PC-9 (cell line): ENCODE data around the gene SBF1. TPM values are rescaled to one million over a fixed set of nuclear protein-coding genes. Genes with fewer than 3 reads are reported as not detected.
A peak's percentile ranks its signal among the peaks of the same experiment; 100 is the strongest.

ENCODE experiments used
- BruUV-seq: library from RNA; stranded (reverse); fragments of 400-500 nt; replicated peaks from 2 replicates; lab custom pipeline; 2021; lab: Mats Ljungman, UMichigan
- CTCF ChIA-PET: fragments of 300-600 bp; sonication (Branson Sonifier 250); formaldehyde crosslinking; loops from one replicate; lab custom pipeline; 2022; ENCODE audit warnings: antibody characterized with exemption; lab: Charles Lee
- POLR2A ChIA-PET: fragments of 300-600 bp; sonication (Branson Sonifier 250); formaldehyde crosslinking; loops from one replicate; lab custom pipeline; 2022; ENCODE audit warnings: antibody characterized with exemption; ENCODE audit not compliant: unreplicated experiment; lab: Charles Lee
- DNase-seq, 2 experiments: peaks; one replicate each; pipeline versions ENCODE4 v3.0.0 to v3.0.0-alpha.2; 2015 to 2022; ENCODE audit warnings: mixed read lengths in 1 of 2
- H2AFZ ChIP-seq: fragments of 200-600 bp; sonication (generic); 2 replicates; pipeline ENCODE4 v1.8.1; 2017; ENCODE audit warnings: antibody characterized with exemption
- H3F3A ChIP-seq: fragments of 200-600 bp; sonication (generic); 2 replicates; pipeline ENCODE4 v1.8.1; 2017; ENCODE audit warnings: antibody characterized with exemption, mild to moderate bottlenecking, low read depth; ENCODE audit not compliant: insufficient read depth
- H3K27ac ChIP-seq: fragments of 200-600 bp; sonication (generic); 2 replicates; pipeline ENCODE4 v1.6.1; 2016; ENCODE audit warnings: mixed run types
- H3K27me3 ChIP-seq: fragments of 200-600 bp; sonication (generic); 2 replicates; pipeline ENCODE4 v1.6.1; 2016; ENCODE audit warnings: low read depth, mixed run types; ENCODE audit not compliant: insufficient read depth
- H3K36me3 ChIP-seq: fragments of 200-600 bp; sonication (generic); 2 replicates; pipeline ENCODE4 v1.6.1; 2016; ENCODE audit warnings: low read depth, mixed run types
- H3K4me1 ChIP-seq: fragments of 200-600 bp; sonication (generic); replicated peaks from 2 replicates; pipeline ENCODE4 v1.6.1; 2016; ENCODE audit warnings: mixed run types; ENCODE audit not compliant: insufficient read depth
- H3K4me2 ChIP-seq: fragments of 200-600 bp; sonication (generic); 2 replicates; pipeline ENCODE4 v1.6.1; 2017; ENCODE audit warnings: mixed run types
- H3K4me3 ChIP-seq: fragments of 200-600 bp; sonication (generic); 2 replicates; pipeline ENCODE4 v1.6.1; 2016; ENCODE audit warnings: mixed run types
- H3K79me2 ChIP-seq: fragments of 200-600 bp; sonication (generic); 2 replicates; pipeline ENCODE4 v1.6.1; 2017; ENCODE audit warnings: low read depth, mixed run types
- H3K9me2 ChIP-seq: fragments of 200-600 bp; sonication (generic); 2 replicates; pipeline ENCODE4 v1.8.1; 2017; ENCODE audit warnings: mild to moderate bottlenecking; ENCODE audit not compliant: insufficient read depth
- H3K9me3 ChIP-seq: fragments of 200-600 bp; sonication (generic); 2 replicates; pipeline ENCODE4 v1.8.1; 2016; ENCODE audit warnings: low read depth; ENCODE audit not compliant: insufficient read depth
- H4K20me1 ChIP-seq: fragments of 200-600 bp; sonication (generic); 2 replicates; pipeline ENCODE4 v1.8.1; 2017; ENCODE audit not compliant: insufficient read depth
- CTCF ChIP-seq: fragments of 200-600 bp; sonication (generic); conservative IDR thresholded peaks from 2 replicates; pipeline ENCODE4 v1.6.1; 2017; ENCODE audit warnings: mixed run types, antibody characterized with exemption, mild to moderate bottlenecking, moderate library complexity
- EZH2 ChIP-seq: fragments of 200-600 bp; sonication (generic); IDR thresholded peaks from 2 replicates; pipeline ENCODE4 v1.8.0; 2017; ENCODE audit warnings: antibody characterized with exemption, low read depth
- intact Hi-C: fragments of 100-400 bp; cut with micrococcal nuclease; formaldehyde crosslinking; loops from one replicate; pipeline ENCODE4 v1.10.0; 2022; ENCODE audit not compliant: unreplicated experiment
- total RNA-seq: library from RNA; stranded (reverse); gene quantifications from 2 replicates; pipeline ENCODE4 v1.2.3, GENCODE V29; 2021

Gene SBF1
- total RNA-seq, 1 experiment from 2014 or later = 85.2 TPM

- H3K9me2 ChIP-seq = no peaks in the 10 kb centered on the region
- no peak overlapping the region for H2AFZ ChIP-seq
- H3K27me3 ChIP-seq = no peaks in the 10 kb centered on the region
- H3K4me2 ChIP-seq = peak overlapping the region; percentile 96
- no peak overlapping the region for H3K27ac ChIP-seq
- no TSS peak for BruUV-seq
- no peaks in the 10 kb centered on the region for H3K79me2 ChIP-seq
- no peaks in the 10 kb centered on the region for H3K9me3 ChIP-seq
- H3K4me3 ChIP-seq = peak overlapping the region; percentile 87; the same call in 1 of the 2 replicates
- intact Hi-C loops = no loop called here
- ChIA-PET POLR2A (no interaction called here), CTCF (no interaction called here)
- peaks cover 9% of the 10 kb centered on the region for H4K20me1 ChIP-seq
- TF ChIP-seq EZH2 (no peak), CTCF (no peak)
- DNase-seq = no peak
- peaks cover 29% of the 10 kb centered on the region for H3F3A ChIP-seq
- H3K4me1 ChIP-seq = peaks cover 17% of the 10 kb centered on the region; the same call in 1 of the 2 replicates
- H3K36me3 ChIP-seq = peaks cover 7% of the 10 kb centered on the region
Observed at GRCh38 chr22:50483106-50483505, 8.3 kb upstream of the SBF1 start.

- Histone ChIP-seq H3F3A (peaks cover 29% of the 10 kb centered on the region), H2AFZ (peak overlapping the region; percentile 77), H4K20me1 (peaks cover 9% of the 10 kb centered on the region), H3K36me3 (peaks cover 7% of the 10 kb centered on the region), H3K27ac (no peak overlapping the region), H3K4me1 (peaks cover 17% of the 10 kb centered on the region; the same call in 1 of the 2 replicates), H3K9me2 (no peaks in the 10 kb centered on the region), H3K9me3 (no peaks in the 10 kb centered on the region), H3K4me3 (peak overlapping the region; percentile 87), H3K4me2 (peak overlapping the region; percentile 96), H3K79me2 (no peaks in the 10 kb centered on the region), H3K27me3 (no peaks in the 10 kb centered on the region)
- TSS peak; percentile 30 for BruUV-seq
- intact Hi-C loops = no loop called here
- DNase-seq = no peak
- CTCF ChIA-PET = no interaction called here
- POLR2A ChIA-PET = no interaction called here
- TF ChIP-seq CTCF = no peak
- no peak for TF ChIP-seq EZH2
Observed at GRCh38 chr22:50482107-50483074, 7.6 kb upstream of the SBF1 start.

GRCh38 chr22:50481440-50482106 lies 6.7 kb upstream of the SBF1 start, which contains the start of gene ADM2:
Gene ADM2 (plus strand): TSS chr22:50481543. CDS start chr22:50481848, 305 bp downstream.
- Histone ChIP-seq H3F3A (peaks cover 33% of the 10 kb centered on the region), H3K79me2 (no peaks in the 10 kb centered on the region), H3K27ac (no peak within 1 kb of the TSS), H3K9me3 (no peaks in the 10 kb centered on the region), H3K36me3 (peaks cover 7% of the 10 kb centered on the region), H4K20me1 (peaks cover 9% of the 10 kb centered on the region), H3K27me3 (no peaks in the 10 kb centered on the region), H3K9me2 (no peaks in the 10 kb centered on the region), H3K4me2 (peak within 1 kb of the TSS; percentile 96), H3K4me1 (peaks cover 13% of the 10 kb centered on the region; the same call in 1 of the 2 replicates), H3K4me3 (peak within 1 kb of the TSS; percentile 87), H2AFZ (peak within 1 kb of the TSS; percentile 77)
- peak in 1 of 2 experiments; percentile 47 for DNase-seq
- intact Hi-C loops = no loop called here
- TF ChIP-seq CTCF = no peak
- CTCF ChIA-PET = no interaction called here
- no TSS peak for BruUV-seq
- POLR2A ChIA-PET = no interaction called here
